ENCODE data around the gene C19orf53.

C19orf53 gene

DNA sequence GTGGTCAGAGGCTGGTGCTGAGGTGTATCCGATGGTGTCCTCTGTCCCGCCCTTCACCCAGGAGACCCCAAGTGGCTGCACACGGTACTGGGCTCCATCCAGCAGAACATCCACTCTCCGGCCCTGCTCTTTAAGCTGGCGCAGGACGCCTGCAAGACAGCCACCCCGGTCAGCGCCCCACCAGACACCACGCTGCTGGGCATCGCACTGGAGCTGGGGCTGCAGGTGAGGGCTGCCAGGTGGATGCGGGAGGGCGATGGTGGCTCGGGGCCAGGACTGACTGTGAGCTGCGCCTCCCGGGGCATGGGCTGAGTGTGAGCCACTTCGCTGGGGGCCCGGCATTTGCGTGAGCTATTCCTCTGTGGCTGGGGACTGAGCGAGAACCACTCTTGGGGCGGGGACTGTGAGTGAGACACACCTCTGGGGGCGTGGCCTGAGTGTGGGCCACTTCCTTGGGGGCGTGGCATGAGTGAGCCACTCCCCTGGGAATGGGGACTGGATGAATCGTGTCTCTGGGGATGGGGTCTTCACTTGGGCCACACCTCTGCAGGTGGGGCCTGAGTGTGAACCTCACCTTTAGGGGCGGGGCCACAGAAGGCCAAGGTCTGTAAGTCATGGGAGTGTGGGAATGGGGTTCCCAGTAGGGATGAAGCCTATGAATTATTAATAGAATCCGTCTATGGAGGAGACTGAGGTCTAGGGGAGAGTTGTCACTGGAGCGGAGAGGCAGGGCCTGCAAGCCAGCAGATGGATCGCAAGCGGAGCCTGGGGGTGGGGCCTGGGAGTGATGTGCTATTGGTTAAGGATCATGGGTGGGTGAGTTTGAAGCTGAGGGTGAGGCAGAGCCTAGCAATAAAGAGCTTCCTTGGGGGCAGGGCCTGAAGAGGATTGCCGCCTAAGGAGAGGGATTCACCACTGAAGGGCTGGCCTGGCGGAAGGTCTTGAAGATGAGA lies 51.5 kb downstream of the C19orf53 start:
- no peak overlapping the region for H3K4me3 ChIP-seq (ENCODE audit: low read depth, low read length)

GRCh38 chr19:13826652-13827235 lies 52.5 kb downstream of the C19orf53 start:
- H3K4me3 ChIP-seq (ENCODE audit: low read depth, low read length) = no peak overlapping the region

DNA sequence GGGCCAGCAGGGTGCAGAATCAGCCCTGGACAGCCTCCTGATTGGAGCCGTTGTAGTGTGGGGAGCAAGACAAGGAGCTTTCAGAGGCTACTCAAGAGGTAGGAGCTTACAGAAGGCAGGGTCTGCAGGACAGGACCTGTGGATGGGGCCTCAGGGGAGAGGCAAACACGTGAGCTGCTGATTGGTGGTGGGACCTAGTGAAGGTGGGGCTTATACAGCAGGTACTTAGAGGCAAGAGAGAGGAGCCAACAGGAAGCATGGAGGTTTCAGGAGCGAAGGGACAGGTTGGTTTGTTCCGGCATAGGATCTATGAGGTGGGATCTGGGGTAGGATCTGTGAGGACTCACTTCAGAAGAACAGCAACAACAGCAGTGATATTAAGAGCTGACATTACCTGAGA lies 53.4 kb downstream of the C19orf53 start:
- no peak overlapping the region for H3K4me3 ChIP-seq (ENCODE audit: low read depth, low read length)
